ENCODE data around the gene MOXD1.
"Not testable (repeated sequence)": the region's sequence is repeated elsewhere in the genome, so short reads cannot be mapped to it uniquely, and the experiment has no call there.

MOXD1 gene

GRCh38 chr6:132282696-132283095, 118.6 kb downstream of the MOXD1 start:
- no peak for DNase-seq

- peak in 1 of 56 donors; percentile 2 for DNase-seq
These were observed 120.8 kb downstream of the MOXD1 start for GRCh38 chr6:132280436-132280835.

- DNase-seq = peak in 53 of 56 donors; percentile 2 to 86 (median 56)
These were observed 121.6 kb downstream of the MOXD1 start for GRCh38 chr6:132279592-132280139.

- DNase-seq = no peak
These were observed 126.0 kb downstream of the MOXD1 start for GRCh38 chr6:132275066-132275970.

- DNase-seq = peak in 5 of 56 donors; percentile 0 to 29 (median 1)
These were observed 128.5 kb downstream of the MOXD1 start for GRCh38 chr6:132272776-132273175.

GRCh38 chr6:132270726-132271402, 130.4 kb downstream of the MOXD1 start:
- DNase-seq = no peak

GRCh38 chr6:132268666-132269065, 132.6 kb downstream of the MOXD1 start:
- not testable (repeated sequence) for DNase-seq

GRCh38 chr6:132268209-132268608, 133.1 kb downstream of the MOXD1 start:
- DNase-seq = no peak

- DNase-seq = no peak
These were observed 135.7 kb downstream of the MOXD1 start for GRCh38 chr6:132265451-132266097.

GRCh38 chr6:132264021-132264500, 137.2 kb downstream of the MOXD1 start:
- no peak for DNase-seq

- no peak for DNase-seq
These were observed 139.9 kb downstream of the MOXD1 start for GRCh38 chr6:132261354-132261753.

- no peak for DNase-seq
These were observed 142.2 kb downstream of the MOXD1 start for GRCh38 chr6:132259070-132259469.

- no peak for DNase-seq
These were observed 143.7 kb downstream of the MOXD1 start for GRCh38 chr6:132257561-132257960.

GRCh38 chr6:132256457-132256856, 144.8 kb downstream of the MOXD1 start:
- no peak for DNase-seq

GRCh38 chr6:132253906-132254305, 147.4 kb downstream of the MOXD1 start:
- no peak for DNase-seq

- no peak for DNase-seq
These were observed 148.1 kb downstream of the MOXD1 start for GRCh38 chr6:132253211-132253610.

- DNase-seq = no peak
These were observed 149.2 kb downstream of the MOXD1 start for GRCh38 chr6:132252113-132252512.

GRCh38 chr6:132251711-132252110, 149.6 kb downstream of the MOXD1 start:
- no peak for DNase-seq

GRCh38 chr6:132247381-132248159, 153.7 kb downstream of the MOXD1 start:
- DNase-seq = no peak

- no peak for DNase-seq
These were observed 154.5 kb downstream of the MOXD1 start for GRCh38 chr6:132246632-132247270.

All from nucleus accumbens (tissue), 56 donors.